Cardiac fibroblast (primary cell): Measurements from ENCODE around the gene SLC22A23.
A peak's percentile ranks its signal among the peaks of the same experiment; 100 is the strongest.

ENCODE experiments used
- DNase-seq, 2 donors: peaks; one replicate each; pipeline versions ENCODE4 v3.0.0 to v3.0.0-alpha.2; 2010; ENCODE audit warnings: low read depth in 2 of 2
- H3K4me3 ChIP-seq, 2 donors: replicated peaks in 1 of 2; 1 replicate in 1 of 2; 2 replicates in 1 of 2; pipeline ENCODE4 v1.5.1; 2011; ENCODE audit warnings: low read depth in 2 of 2, low read length in 2 of 2, mild to moderate bottlenecking in 2 of 2, moderate library complexity in 1 of 2
- CTCF ChIP-seq: IDR thresholded peaks from one replicate; pipeline ENCODE4 v1.5.1; 2011; ENCODE audit warnings: low read depth, mild to moderate bottlenecking, low read length, inconsistent platforms

SLC22A23 gene

GRCh38 chr6:3236005-3236404, 220.8 kb downstream of the SLC22A23 start:
- DNase-seq, result no peak
- H3K4me3 ChIP-seq, result no peak overlapping the region
- TF ChIP-seq CTCF, result no peak

- TF ChIP-seq CTCF, result no peak
- DNase-seq, result no peak
- H3K4me3 ChIP-seq, result no peak overlapping the region
Observed at GRCh38 chr6:3235486-3235885, 221.4 kb downstream of the SLC22A23 start.

GRCh38 chr6:3233904-3234303, 222.9 kb downstream of the SLC22A23 start:
- no peak for DNase-seq
- no peak overlapping the region for H3K4me3 ChIP-seq
- no peak for TF ChIP-seq CTCF

- no peak for DNase-seq
- TF ChIP-seq CTCF, result no peak
- no peak overlapping the region for H3K4me3 ChIP-seq
Observed at GRCh38 chr6:3233321-3233720, 223.5 kb downstream of the SLC22A23 start.

DNA sequence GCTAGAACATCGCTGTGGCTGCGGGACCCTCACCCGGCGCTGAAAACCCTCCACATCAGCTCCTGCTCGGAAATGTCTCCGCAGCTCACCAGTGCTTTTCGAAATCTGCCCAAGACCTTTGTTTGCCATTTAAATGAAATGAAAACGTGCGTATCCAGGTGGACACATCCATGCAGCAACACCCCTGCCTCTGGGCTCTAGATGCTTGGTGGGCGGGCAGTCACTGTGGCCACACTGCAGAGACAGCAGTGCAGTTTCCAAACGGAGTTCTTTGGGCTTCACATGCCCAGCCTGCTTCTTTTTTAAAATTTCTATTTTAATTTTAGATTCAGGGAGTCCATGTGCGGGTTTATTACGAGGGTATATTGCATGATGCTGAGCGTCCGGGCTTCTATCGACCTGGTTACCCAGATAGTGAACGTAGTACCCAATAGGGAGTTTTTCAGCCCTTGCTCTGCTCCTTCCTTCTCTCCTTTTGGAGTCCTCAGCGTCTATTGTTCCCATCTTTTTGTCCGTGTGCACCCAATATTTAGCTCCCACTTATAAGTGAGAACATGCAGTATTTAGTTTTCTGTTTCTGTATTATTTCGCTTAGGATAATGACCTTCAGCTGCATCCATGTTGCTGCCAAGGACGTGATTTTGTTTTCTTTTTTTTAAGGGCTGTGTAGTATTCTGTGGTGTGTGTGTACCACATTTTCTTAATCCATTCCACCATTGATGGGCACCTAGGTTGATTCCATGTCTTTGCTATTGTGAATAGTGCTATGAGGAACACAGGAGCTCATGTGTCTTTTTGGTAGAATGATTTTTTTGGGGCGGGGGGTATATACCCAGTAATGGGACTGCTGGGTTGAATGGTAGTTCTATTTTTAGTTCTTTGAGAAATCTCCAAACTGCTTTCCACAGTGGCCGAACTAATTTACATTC, 224.6 kb downstream of the SLC22A23 start:
- peak overlapping the region; percentile 50 to 53 for H3K4me3 ChIP-seq
- DNase-seq, result no peak
- TF ChIP-seq CTCF, result no peak

DNA sequence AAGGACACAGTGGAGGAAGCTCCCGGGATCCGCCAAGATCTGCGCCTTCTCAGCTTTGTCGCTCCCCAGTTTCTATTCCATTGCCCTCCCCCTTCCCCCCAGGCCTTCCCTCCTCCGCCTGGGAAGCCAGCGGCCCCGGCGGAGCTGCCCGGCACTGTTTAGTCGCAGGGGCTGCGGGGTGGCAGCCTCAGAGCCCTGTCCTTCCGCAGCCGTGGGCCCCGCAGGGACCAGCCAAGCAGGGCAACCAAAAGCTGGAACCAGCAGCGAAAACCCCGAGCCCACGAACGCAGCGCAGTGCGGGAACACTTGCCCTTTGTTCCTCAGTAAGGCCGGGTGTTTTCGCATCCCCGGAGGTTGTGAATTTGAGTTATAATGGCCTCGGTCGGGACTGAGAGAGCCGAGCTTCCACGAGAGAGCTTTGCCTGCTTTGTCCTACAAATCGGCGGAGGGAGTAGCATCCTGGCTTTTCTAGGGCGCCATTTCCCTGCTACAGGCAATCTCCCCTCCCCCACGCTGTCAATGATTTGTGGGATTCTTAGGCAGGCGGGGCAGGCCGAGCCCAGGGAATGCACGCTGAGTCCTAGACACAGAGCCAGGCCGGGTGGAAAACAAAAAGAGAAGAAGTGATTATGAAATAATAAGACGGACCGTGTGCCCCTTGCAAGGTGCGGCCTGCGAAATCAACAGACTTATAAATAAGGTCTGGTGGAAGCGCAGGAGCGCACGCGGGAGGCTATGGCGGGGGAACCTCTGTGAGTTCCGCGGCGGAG, 225.4 kb downstream of the SLC22A23 start:
- H3K4me3 ChIP-seq, result peak overlapping the region; percentile 50 to 53
- DNase-seq, result peak; percentile 51 to 74

More for the DNA sequence above, 225.4 kb downstream of the SLC22A23 start:
- TF ChIP-seq CTCF, result no peak
